Gastroesophageal sphincter (tissue), 4 donors: ENCODE measurements around the gene HOXC12. TPM values are rescaled to one million over a fixed set of nuclear protein-coding genes. Genes with fewer than 3 reads are reported as not detected.

ENCODE experiments used
- ATAC-seq: fragments of 150-250 bp; one replicate; pipeline ENCODE4 v1.9.1; 2016; ENCODE audit warnings: mild to moderate bottlenecking, moderate library complexity
- H3K27ac ChIP-seq, 4 donors: fragments of 200-600 bp; sonication (generic) in 3 of 4; 1 replicate in 3 of 4; 2 replicates in 1 of 4; pipeline ENCODE4 v1.5.1; 2016 to 2019
- H3K27me3 ChIP-seq: fragments of 200-600 bp; sonication (generic); one replicate; pipeline ENCODE4 v1.5.1; 2019
- H3K36me3 ChIP-seq, 2 donors: fragments of 200-600 bp; sonication (generic); one replicate each; pipeline ENCODE4 v1.5.1; 2019; ENCODE audit warnings: control low read depth in 1 of 2
- H3K4me1 ChIP-seq, 3 donors: fragments of 200-600 bp; sonication (generic); 1 replicate in 2 of 3; 2 replicates in 1 of 3; pipeline ENCODE4 v1.5.1; 2016 to 2019; ENCODE audit warnings: control low read depth in 2 of 3
- H3K4me3 ChIP-seq, 2 donors: fragments of 200-600 bp; sonication (generic); one replicate each; pipeline ENCODE4 v1.5.1; 2019; ENCODE audit warnings: mild to moderate bottlenecking in 1 of 2, moderate library complexity in 1 of 2
- H3K9me3 ChIP-seq, 3 donors: fragments of 200-600 bp; sonication (generic); one replicate each; pipeline ENCODE4 v1.5.1; 2017 to 2019; ENCODE audit warnings: control low read depth in 2 of 3
- EP300 ChIP-seq: sonication (generic); formaldehyde crosslinking; IDR thresholded peaks from one replicate; pipeline ENCODE4 v1.6.1; 2017; ENCODE audit warnings: antibody characterized with exemption, mild to moderate bottlenecking
- POLR2A ChIP-seq, 2 donors: fragments of 450-650 bp; IDR thresholded peaks; one replicate each; pipeline ENCODE4 v1.6.1; 2017; ENCODE audit warnings: antibody characterized with exemption in 2 of 2, mild to moderate bottlenecking in 2 of 2, moderate library complexity in 1 of 2
- POLR2AphosphoS5 ChIP-seq: sonication (generic); formaldehyde crosslinking; IDR thresholded peaks from one replicate; pipeline ENCODE4 v1.6.1; 2017; ENCODE audit warnings: antibody characterized with exemption
- WGBS, 2 donors: methylation state at CpG; one replicate each; pipeline ENCODE4 v1.1.5; 2018; ENCODE audit warnings: low coverage in 1 of 2; 5-methylcytosine and 5-hydroxymethylcytosine counted together
- total RNA-seq, 4 donors: library from RNA; depleted of rRNA; stranded (reverse); fragments of >200 nt; gene quantifications; one replicate each; pipeline ENCODE4 v1.1.0, GENCODE V29; 2016
- TF ChIP-seq, protein P1 (sequence below), 4 experiments: fragments of 200-600 bp in 2 of 4; fragments of 450-650 bp in 2 of 4; sonication (generic) in 1 of 4; IDR thresholded peaks; one replicate each; pipeline ENCODE4 v1.5.1; 2017 to 2019; ENCODE audit warnings: antibody characterized with exemption in 4 of 4, mild to moderate bottlenecking in 2 of 4, moderate library complexity in 2 of 4

The HOXC12 gene
- total RNA-seq, 4 donors from 2014 or later, result not detected

DNA sequence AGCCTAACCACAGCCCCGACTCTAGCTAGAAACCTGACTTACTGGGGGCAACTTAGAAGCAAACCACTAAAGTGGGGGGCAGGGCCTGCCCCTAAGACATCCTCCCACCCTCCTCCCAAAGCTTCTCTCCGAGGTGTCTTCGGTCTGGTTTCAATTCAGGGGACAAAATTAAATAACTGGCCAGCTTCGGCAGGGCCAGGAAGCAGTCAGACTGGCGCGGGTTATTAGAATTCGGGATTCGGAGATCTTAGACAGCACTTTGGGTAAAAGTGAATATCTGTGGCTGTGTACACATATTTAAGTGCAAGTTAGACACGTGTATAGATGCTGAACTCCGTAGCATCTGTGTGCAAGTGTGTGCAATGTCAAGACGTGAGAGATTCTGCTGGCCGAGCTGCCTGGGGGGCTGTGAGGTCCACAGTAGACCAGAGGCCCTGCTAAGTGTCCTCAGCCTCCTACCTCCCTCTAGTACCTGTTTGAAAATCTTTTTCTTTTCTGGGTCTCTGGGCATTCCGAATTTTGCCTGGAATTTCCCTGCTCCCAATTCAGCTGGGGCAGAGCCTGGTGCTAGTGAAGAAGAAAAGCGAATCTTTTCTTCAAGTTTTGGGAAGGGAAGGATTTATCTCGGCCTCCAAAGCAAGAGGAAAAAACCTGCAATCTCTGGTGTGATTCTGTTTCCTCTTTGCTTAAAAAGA lies 26.2 kb downstream of the HOXC12 start:
- 22 to 55% methylated on average over 8 to 13 of the region's 15 CpGs for WGBS, 2 donors
- no peak for ATAC-seq
- no peak for TF ChIP-seq EP300
- TF ChIP-seq, protein P1, sequence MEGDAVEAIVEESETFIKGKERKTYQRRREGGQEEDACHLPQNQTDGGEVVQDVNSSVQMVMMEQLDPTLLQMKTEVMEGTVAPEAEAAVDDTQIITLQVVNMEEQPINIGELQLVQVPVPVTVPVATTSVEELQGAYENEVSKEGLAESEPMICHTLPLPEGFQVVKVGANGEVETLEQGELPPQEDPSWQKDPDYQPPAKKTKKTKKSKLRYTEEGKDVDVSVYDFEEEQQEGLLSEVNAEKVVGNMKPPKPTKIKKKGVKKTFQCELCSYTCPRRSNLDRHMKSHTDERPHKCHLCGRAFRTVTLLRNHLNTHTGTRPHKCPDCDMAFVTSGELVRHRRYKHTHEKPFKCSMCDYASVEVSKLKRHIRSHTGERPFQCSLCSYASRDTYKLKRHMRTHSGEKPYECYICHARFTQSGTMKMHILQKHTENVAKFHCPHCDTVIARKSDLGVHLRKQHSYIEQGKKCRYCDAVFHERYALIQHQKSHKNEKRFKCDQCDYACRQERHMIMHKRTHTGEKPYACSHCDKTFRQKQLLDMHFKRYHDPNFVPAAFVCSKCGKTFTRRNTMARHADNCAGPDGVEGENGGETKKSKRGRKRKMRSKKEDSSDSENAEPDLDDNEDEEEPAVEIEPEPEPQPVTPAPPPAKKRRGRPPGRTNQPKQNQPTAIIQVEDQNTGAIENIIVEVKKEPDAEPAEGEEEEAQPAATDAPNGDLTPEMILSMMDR (IDR thresholded peaks at IDR 0.05), result no peak
- TF ChIP-seq POLR2AphosphoS5, result no peak
- no peak for TF ChIP-seq POLR2A (IDR thresholded peaks at IDR 0.05)
- H3K4me1 ChIP-seq, result peaks cover 0 to 20% (median 11%) of the 10 kb centered on the region in 3 donors
- H3K4me3 ChIP-seq, result no peak overlapping the region
- no peaks in the 10 kb centered on the region for H3K9me3 ChIP-seq
- H3K27ac ChIP-seq, result no peak overlapping the region
- H3K36me3 ChIP-seq, result no peaks in the 10 kb centered on the region
- H3K27me3 ChIP-seq, result peaks cover 100% of the 10 kb centered on the region

DNA sequence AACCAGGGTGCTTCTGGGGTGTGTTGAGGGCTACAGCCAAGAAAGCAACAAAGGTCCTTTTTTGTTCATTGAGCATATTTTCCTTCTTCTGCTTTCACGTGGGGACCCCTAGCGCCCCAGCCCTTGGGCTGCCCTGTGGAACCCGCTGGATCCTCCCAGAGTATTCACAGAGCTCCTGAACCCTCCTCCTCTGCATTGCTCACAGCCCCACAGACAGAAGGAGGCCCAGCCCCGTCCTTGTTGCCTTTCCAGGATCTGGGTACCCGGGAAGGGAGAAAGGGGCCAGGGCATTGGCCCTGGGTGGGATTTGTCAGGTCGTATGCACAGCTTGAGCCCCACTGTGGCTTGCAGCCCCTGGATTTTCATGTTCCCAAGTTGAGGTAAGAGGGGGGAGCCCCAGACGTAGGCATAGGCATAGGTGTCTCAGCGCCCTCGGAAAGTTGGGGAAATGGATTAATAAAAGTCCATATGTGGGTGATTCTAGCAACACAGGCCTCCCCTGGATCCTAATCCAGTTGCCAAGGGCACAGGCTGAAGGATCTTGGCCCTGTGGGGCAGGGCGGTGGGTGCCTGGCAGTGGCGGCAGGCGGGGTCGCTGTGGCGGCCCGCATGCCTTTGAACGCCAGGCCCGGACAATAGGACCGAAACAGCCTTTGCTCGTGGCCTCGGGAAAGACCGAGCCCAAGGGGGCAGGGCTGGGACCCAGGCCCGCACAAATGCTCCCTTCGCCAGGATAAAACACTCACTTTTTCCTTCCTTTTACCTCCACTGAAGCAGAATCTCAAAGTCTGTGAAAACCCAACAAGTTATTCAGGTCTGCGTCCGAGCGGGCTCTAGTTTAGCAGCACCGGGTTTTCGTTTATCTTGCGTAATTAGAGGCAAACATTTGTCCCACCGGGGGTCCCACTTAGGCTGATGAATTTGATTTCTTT lies 27.2 kb downstream of the HOXC12 start:
- no peak overlapping the region for H3K27ac ChIP-seq
- H3K9me3 ChIP-seq, result no peaks in the 10 kb centered on the region
- H3K36me3 ChIP-seq, result no peaks in the 10 kb centered on the region
- TF ChIP-seq POLR2AphosphoS5, result no peak
- TF ChIP-seq, protein P1 (IDR thresholded peaks at IDR 0.05), result no peak
- no peak for TF ChIP-seq EP300
- no peak for TF ChIP-seq POLR2A (IDR thresholded peaks at IDR 0.05)
- ATAC-seq, result no peak
- WGBS, 2 donors, result 16 to 18% methylated on average over 8 to 15 of the region's 30 CpGs
- no peak overlapping the region for H3K4me3 ChIP-seq
- peaks cover 100% of the 10 kb centered on the region for H3K27me3 ChIP-seq
- peaks cover 0 to 27% (median 16%) of the 10 kb centered on the region in 3 donors for H3K4me1 ChIP-seq

DNA sequence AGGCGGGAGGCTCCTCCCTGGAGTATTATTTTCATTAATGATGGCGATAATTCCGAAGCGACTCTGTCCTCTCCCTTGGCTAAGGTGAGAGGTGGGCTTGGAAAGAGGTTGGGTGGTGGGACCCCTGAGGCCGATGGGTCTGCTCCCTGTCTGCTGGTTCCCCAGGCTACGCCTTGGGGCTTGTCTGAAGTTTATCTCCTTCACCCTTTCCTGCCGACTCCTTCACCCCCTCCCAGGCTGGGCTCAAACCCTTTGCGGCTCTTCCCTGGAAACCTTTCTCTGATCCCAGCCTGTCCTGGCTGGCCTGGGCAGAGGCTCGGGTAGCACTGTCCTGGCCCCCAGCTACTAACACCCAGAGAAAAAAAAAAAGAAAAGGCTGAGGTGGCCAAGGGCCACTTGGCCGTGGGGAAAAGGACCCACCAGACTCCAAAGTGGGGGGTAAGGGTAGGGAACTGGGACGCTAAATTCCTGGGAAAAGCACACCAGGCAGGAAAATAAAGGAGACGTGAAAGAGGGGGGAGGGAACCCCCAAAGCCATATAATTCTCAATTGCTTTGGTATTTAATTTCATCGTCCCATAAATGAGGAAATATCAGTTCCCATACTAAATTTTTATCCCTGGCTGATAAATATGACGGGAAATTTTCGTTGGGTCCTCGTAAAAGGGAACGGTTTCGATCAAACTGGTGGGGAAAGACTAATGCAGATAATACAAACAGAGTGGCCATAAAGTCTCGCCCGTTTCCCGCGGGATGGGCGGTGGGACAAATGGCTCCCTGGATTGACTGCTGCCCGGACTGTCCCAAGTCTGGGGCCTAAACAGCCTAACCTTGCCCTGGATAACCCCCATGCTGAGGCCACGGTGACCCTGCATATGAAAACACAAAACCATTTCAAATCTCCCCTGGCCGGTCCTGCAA lies 28.2 kb downstream of the HOXC12 start:
- no peak for TF ChIP-seq POLR2AphosphoS5
- TF ChIP-seq EP300, result no peak
- TF ChIP-seq POLR2A (IDR thresholded peaks at IDR 0.05), result no peak
- TF ChIP-seq, protein P1 (IDR thresholded peaks at IDR 0.05), result no peak
- H3K27ac ChIP-seq, result no peak overlapping the region
- peaks cover 0 to 27% (median 16%) of the 10 kb centered on the region in 3 donors for H3K4me1 ChIP-seq
- no peak overlapping the region for H3K4me3 ChIP-seq
- H3K27me3 ChIP-seq, result peaks cover 100% of the 10 kb centered on the region
- no peaks in the 10 kb centered on the region for H3K36me3 ChIP-seq
- no peaks in the 10 kb centered on the region for H3K9me3 ChIP-seq
- no peak for ATAC-seq
- WGBS, 2 donors, result 8 to 13% methylated on average over 8 to 24 of the region's 26 CpGs

DNA sequence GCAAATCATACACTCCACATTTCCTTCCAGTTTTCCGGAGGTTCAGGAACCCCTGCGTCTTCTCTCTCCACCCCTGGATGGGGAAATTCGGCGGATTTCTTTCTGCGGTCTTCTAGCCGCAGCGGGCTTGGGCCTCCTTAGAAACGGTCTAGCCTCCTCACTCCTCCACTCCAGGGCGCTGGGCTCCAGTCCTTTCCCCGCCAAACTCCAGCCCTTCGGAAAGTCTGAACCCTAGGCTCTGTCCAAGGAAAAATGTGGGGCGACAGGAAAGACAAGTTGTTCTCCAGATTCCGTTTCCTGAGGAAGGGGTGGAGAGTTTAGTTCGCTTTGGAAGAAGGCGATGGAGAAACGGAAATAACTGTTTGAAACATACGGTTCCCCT lies 28.9 kb downstream of the HOXC12 start:
- H3K27ac ChIP-seq, result no peak overlapping the region
- H3K4me1 ChIP-seq, result peaks cover 0 to 27% (median 16%) of the 10 kb centered on the region in 3 donors
- WGBS, 2 donors, result 5% methylated on average over 12 to 17 of the region's 17 CpGs
- no peak overlapping the region for H3K4me3 ChIP-seq
- no peaks in the 10 kb centered on the region for H3K36me3 ChIP-seq
- no peak for ATAC-seq
- TF ChIP-seq POLR2A (IDR thresholded peaks at IDR 0.05), result no peak
- TF ChIP-seq, protein P1 (IDR thresholded peaks at IDR 0.05), result no peak
- no peak for TF ChIP-seq POLR2AphosphoS5
- no peak for TF ChIP-seq EP300
- no peaks in the 10 kb centered on the region for H3K9me3 ChIP-seq
- peaks cover 100% of the 10 kb centered on the region for H3K27me3 ChIP-seq
